Peyer's patch (tissue), 4 donors: ENCODE results near the gene CHRNG.

Experiments used
- CTCF ChIP-seq, 6 experiments: fragments of 450-650 bp in 4 of 6; fragments of 200-600 bp in 2 of 6; sonication (generic) in 1 of 6; IDR thresholded peaks; one replicate each; pipeline ENCODE4 v1.5.1; 2017 to 2019; ENCODE audit warnings: antibody characterized with exemption in 6 of 6, mild to moderate bottlenecking in 3 of 6, moderate library complexity in 1 of 6
- POLR2A ChIP-seq, 2 donors: fragments of 450-650 bp; IDR thresholded peaks; one replicate each; pipeline ENCODE4 v1.5.1; 2017; ENCODE audit warnings: antibody characterized with exemption in 2 of 2, mild to moderate bottlenecking in 2 of 2, moderate library complexity in 2 of 2

- TF ChIP-seq CTCF (IDR thresholded peaks at IDR 0.05) (no peak), POLR2A (IDR thresholded peaks at IDR 0.05) (no peak)
Observed at GRCh38 chr2:232580648-232580981, 41.1 kb downstream of the CHRNG start.
